Inflammatory macrophage (primary cell): ENCODE data around the gene WNT3A.

Experiments
- DNase-seq, 2 donors: peaks; one replicate each; pipeline ENCODE4 v3.0.0-alpha.2; 2020 to 2022

Gene WNT3A

DNA sequence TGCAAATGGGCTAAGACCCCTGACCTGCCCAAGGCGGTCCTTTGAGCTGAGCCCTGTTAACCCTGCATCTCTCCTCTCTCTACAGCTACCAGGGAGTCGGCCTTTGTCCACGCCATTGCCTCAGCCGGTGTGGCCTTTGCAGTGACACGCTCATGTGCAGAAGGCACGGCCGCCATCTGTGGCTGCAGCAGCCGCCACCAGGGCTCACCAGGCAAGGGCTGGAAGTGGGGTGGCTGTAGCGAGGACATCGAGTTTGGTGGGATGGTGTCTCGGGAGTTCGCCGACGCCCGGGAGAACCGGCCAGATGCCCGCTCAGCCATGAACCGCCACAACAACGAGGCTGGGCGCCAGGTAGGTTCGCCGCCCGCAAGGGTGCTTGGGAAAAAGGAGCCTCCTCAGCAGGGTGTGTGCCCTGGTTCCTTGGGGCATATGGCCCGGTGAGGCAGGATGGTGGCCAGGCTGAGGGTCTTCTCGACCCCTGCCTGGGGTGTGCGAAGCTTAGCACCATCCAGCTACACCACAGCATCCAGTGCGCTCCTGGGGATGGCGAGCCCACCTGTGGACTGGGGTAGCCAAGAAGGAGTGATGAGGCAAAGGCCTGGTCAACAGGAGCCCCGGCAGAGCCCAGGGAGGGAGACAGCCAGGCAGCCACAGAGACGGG is 43.9 kb downstream of the WNT3A start:
- DNase-seq, result no peak

DNA sequence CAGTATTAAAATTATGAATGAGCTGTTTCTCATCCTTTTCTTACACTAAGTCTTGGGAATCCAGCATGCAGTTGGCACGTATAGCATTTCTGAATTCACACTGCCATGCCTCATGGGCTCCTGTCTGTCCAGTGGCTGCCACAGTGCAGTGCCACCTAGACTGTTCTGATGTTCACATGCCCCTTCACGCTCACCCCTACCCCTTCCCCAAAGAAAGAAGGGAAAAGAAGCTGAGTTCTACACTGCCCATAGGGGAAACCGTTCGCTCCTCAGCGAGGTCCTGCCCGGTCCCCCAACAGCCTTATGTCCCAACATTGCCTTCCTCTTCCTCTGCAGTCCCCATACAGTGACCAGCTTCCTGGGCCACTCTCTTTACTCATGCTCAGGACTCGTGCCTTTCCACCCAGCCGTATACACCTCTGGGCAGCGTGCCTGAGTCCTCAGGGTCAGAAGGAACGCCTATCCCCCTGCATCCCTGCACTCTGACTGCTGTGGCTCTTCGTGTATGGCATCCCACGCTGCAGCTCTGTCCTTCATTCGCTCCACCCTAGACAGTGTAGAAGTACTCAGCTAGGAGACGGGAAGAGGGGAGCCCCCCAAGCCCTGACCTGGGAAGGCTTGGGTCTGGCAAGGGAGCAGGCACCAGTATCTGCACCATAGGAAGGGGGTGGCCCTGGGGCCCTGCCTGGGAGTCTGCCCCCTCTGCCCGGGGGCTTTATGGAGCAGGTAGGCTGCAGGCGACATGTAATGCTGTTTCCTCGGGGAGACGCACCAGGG is 51.6 kb downstream of the WNT3A start:
- no peak for DNase-seq

DNA sequence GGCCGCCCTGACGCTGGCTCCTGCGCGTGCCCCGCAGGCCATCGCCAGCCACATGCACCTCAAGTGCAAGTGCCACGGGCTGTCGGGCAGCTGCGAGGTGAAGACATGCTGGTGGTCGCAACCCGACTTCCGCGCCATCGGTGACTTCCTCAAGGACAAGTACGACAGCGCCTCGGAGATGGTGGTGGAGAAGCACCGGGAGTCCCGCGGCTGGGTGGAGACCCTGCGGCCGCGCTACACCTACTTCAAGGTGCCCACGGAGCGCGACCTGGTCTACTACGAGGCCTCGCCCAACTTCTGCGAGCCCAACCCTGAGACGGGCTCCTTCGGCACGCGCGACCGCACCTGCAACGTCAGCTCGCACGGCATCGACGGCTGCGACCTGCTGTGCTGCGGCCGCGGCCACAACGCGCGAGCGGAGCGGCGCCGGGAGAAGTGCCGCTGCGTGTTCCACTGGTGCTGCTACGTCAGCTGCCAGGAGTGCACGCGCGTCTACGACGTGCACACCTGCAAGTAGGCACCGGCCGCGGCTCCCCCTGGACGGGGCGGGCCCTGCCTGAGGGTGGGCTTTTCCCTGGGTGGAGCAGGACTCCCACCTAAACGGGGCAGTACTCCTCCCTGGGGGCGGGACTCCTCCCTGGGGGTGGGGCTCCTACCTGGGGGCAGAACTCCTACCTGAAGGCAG is 52.3 kb downstream of the WNT3A start:
- DNase-seq, result no peak

DNA sequence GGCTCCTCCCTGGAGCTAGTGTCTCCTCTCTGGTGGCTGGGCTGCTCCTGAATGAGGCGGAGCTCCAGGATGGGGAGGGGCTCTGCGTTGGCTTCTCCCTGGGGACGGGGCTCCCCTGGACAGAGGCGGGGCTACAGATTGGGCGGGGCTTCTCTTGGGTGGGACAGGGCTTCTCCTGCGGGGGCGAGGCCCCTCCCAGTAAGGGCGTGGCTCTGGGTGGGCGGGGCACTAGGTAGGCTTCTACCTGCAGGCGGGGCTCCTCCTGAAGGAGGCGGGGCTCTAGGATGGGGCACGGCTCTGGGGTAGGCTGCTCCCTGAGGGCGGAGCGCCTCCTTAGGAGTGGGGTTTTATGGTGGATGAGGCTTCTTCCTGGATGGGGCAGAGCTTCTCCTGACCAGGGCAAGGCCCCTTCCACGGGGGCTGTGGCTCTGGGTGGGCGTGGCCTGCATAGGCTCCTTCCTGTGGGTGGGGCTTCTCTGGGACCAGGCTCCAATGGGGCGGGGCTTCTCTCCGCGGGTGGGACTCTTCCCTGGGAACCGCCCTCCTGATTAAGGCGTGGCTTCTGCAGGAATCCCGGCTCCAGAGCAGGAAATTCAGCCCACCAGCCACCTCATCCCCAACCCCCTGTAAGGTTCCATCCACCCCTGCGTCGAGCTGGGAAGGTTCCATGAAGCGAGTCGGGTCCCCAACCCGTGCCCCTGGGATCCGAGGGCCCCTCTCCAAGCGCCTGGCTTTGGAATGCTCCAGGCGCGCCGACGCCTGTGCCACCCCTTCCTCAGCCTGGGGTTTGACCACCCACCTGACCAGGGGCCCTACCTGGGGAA is 53.0 kb downstream of the WNT3A start:
- DNase-seq, result peak; percentile 11 to 18

DNA sequence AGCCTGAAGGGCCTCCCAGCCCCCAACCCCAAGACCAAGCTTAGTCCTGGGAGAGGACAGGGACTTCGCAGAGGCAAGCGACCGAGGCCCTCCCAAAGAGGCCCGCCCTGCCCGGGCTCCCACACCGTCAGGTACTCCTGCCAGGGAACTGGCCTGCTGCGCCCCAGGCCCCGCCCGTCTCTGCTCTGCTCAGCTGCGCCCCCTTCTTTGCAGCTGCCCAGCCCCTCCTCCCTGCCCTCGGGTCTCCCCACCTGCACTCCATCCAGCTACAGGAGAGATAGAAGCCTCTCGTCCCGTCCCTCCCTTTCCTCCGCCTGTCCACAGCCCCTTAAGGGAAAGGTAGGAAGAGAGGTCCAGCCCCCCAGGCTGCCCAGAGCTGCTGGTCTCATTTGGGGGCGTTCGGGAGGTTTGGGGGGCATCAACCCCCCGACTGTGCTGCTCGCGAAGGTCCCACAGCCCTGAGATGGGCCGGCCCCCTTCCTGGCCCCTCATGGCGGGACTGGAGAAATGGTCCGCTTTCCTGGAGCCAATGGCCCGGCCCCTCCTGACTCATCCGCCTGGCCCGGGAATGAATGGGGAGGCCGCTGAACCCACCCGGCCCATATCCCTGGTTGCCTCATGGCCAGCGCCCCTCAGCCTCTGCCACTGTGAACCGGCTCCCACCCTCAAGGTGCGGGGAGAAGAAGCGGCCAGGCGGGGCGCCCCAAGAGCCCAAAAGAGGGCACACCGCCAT is 53.8 kb downstream of the WNT3A start:
- DNase-seq, result no peak

DNA sequence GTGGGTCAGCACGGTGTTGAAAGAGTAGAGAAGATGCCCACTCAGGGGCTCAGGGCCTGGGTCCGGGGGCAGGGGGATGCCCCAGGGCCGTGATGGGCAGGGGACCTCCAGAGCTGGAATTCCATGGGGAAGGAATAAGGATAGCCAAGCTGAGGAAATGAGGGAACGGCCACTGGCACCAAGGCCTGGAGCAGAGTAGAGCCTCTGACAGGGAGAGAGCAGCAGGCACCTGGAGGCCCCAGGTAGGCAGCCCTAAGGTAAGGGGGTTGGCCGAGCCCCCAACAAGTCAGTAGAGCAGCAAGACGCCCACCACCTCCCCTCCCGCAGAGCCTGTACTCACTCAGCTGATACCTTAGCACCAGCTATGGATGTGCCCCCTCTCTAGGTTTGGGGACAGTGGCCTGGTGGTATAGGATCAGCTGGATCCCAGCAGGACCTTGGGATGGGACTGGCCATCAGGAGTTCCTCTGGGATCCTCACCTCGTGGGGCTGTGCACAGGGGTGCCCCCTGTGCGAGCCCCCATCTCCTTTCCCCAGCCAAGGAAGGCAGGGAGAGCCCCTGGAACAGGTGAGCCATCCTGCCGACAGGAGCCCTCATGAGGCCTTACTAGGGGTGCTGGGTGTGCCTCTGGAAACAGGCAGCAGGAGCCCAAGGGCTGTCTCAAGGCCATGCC is 54.8 kb downstream of the WNT3A start:
- DNase-seq, result no peak

DNA sequence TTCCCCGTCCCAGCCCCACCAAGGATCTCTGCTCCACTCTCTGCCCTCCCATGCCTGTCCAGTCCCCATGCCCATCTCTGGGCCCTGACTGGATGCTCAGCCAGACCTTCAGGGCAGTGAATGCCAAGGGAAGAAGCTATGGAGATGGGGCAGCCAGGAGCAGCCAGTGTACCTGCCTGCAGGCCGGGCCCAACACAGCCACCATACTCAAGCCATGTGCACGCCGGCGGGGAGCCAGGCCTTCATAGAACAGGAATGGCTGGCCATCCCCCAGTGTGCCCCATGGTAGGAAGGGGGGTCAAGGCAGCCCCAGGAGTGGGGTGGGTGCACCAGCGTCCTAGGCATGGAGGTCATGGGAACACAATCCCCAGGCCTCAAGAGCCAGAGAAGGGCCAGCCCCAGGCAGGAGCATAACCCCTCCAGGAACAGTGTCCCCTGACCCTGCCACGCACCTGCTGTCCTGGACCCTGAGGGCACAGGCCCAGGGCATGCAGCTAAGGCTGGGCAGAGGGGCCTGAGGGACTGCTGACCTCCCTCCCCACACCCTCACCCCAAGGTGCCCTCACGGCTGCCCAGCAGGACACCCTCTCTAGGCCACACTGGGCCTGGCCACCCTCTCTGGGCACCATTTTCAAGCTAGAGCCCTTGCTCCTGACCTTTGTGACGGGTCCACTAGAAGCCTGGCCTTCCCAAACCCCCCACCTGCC is 55.4 kb downstream of the WNT3A start:
- DNase-seq, result no peak

DNA sequence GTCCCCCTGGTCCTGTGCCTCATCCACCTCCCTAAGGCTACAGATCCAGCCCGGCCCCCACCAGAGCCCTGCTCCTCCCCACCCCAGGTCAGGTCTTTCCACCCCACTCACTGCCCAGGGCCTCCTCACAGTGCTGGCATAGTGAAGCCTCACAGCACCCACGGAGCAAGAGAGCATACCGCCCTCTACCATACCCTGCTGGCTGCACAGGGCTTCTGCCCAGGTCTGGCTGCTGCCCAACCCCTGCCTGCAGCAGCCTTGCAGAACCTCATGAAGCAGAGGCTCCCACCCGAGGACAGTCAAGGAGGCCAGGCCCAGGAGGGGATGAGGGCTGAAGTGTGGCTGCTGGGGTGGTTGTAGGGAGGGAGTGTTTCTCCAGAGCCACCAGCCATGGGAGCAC is 56.0 kb downstream of the WNT3A start:
- DNase-seq, result no peak

DNA sequence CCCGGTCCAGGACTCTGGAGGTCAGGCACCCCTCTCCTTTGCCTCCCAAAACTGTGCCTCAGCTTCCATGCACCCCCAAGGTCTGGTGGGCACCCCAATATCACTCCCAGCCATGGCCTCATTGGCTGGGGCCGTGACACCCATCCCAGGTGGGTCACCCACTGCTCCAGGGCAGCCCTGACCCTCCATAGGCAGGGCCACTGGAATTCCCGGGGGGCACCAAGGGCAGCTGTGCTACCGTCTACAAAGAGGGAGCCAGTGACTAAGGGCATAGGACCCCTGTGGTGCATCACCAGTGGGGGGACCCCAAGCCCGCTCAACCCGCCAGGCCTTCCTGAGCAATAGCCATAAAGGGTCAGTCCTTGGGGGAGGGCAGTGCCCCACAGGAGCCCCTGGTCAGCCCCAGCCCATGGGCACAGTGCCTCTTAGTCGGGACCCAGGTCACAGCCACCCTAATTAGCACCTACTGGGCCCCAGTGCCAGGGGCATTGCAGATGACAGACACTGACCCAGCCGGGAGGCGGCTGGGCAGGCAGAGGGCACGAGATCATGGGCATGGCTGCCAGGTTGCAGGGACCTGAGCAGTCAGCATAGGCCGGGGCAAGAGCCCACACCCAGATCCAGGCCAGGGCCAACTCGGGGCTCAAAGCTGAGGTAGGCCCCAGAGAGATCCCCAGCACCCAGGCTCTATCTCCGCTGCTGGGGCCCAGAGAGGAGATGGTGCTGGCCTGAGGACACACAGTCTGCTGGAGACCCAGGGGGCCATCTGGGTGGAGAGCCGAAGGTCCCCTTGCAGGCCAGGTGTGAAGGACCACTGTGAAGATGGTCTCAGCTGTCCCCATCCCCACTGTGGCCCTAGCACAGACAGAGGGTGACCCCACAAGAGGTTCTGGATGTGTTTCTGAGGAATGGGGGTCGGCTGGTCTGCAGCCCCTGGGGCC is 56.7 kb downstream of the WNT3A start:
- DNase-seq, result no peak

DNA sequence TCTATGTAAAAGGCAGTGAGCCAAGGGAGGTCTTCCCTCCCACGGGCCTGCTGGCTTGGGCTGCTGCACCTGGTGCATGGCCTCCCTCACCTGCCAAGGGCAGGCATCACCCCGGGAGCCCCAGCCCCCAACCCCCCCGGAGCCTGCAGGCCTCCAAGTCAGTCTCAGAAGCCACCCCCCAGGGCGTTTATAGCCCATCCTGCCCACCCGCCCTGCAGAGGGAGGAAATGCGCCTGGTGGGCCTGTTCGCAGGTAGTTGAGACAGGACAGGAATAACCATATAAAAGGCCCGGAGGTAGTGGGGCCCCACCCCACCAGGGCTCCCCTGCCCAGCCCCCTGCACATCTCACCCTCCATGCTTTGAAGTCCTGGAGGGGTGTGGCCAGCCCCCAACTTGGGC is 57.5 kb downstream of the WNT3A start:
- no peak for DNase-seq

DNA sequence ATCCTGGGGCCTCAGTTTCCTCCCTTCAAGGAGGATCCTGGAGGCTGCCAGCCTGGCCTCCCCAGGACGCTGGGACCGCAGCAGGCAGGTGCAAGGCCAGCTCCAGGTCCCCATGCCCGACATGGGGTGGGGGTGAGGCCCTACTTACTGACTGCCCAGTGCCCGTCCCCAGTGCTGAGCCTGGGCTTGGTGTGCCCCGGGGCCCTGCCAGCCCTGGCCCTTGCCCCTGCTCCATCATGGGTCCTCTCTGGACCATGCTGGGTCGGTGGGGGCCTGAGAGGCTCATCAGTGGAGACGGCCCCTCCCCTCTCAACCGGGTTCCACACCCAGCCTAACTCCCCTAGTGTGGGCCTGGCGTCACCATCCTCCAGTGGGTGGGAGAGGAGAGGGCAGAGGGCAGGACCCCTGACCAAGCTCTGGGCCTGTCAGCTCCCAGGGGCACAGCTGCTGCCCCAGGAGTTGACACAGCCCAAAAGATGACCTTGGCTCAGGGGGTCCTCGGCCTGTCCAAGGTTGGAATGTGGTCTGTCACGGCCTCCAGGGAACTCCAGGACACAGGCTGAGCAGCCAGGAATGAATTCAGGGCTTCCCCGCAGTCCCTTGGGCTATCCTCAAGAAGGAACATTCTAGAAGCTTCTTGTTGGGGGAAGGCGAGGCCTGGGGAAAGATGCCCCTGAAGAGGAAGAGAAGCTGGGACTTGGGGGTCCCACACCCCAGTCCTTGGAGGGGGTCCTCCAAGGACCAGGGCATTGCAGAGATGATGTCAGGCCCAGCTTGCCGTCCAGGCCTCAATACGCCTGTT is 58.1 kb downstream of the WNT3A start:
- no peak for DNase-seq

DNA sequence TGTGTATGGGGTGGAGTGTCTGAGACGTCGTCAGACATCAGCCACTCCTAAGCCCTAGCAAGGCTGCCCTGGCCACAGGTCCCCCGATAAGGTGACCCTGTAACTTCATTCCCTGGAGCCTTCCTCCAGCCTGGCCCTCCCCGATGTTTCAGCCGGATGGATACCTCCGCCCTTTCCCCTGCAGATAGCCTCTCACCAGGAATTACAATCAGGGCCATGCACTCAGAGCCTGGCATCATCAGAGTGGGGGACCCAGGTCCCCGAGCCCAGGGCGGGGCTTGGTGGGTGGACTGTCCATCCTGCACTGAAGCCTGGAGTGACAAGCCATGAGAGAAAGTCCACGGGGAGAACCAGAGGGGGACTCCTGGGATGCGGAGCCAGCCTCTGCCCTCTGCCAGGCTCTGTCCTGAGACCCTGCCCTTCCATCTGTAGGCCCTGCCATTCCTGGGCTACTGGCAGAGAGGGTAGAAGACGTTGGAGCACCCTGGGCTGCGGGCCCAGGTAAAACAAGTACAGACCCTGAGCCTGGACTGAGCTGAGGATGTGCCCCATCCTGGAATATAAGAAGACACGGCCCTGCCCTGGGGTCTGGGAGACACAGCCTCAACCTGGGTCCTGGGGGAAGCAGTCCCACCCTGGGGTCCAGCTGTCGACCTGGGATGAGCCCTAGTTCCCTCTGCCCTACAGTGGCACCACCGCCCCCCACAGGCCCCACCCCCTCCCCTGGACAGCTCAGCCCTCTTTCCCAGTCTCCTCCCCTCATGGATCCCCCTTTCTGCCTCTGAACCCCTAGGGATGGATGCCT is 58.9 kb downstream of the WNT3A start:
- DNase-seq, result no peak

DNA sequence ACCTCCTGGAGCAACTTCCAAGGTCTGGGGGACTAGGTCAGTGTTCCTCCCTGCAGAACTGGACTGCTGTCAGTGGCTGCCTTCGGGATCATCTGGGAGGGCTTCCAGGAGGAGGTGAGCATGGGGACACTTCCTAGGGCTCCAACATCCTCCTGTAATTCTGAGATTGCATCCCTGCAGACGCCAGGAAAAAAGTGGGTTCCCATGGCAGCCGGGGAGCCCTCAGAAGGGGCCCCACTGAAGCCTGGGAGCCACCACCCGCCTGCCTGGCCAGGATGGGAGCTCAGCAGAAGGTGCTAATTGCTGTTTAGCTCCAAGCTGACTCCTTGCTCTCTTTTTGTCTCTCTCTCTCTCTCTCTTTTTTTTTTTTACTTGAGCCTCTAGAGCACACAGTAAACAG is 59.6 kb downstream of the WNT3A start:
- no peak for DNase-seq

DNA sequence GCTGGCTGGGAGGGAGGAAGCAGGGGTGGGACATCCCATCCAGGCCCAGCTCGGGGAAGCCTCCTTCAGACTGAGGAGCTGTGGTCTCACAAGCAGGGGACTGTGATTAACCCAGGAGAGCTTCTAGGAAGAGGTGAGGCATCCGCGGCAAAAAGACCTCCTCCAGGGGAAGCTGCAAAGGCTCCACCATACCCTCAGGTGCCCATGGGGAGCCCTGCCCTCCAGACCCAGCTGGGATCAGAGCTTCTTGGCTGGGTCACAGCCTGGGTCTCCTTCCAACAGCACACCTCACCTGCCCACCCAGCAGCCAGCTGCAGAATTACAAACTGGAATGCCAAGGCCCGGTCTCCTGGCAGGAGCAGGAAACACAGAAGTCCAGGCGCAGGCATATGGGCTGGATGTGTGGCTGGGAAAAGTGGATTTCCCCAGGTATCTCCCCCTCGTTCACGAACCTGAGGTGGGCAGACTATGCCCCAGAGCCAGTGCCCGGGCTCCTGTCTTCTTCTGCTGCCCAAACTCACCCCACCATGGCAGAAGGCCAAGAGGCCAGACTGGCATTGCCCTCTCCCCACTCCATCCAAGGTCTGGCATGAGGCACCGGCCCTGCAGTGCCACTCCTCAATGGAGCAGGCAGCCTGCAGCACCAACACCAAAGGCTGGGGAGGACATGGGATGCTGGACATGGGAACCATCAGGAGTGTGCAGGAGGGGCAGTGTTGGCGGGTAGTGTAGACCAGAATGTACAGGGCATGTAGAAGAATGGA is 60.3 kb downstream of the WNT3A start:
- no peak for DNase-seq

DNA sequence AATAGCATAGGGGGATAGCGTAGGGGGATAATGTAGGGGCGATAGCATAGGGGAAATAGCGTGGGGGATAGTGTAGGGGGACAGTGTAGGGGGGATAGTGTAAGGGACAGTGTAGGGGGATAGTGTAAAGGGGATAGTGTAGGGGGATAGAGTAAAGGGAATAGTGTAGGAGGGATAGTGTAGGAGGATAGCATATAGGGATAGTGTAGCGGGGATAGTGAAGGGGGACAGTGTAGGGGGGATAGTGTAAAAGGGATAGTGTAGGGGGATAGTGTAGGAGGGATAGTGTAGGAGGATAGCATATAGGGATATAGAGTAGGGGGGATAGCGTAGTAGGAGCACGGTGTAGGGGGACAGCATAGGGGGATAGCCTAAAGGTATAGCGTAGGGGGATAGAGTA is 61.6 kb downstream of the WNT3A start:
- DNase-seq, result no peak

DNA sequence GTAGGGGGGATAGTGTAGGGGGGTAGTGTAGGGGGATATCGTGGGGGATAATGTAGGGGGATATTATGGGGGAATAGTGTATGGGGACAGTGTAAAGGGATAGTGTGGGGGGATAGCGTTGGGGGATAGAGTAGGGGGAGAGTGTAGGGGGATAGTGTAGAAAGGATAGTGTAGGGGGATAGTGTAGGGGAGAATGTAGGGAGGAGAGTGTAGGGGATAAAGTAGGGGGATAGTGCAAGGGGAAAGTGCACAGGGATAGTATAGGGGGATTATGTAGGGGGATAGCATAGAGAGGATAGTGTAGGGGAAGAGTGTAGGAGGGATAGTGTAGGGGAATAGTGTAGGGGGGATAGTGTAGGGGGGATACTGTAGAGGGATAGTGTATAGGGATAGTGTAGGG is 63.4 kb downstream of the WNT3A start:
- no peak for DNase-seq

DNA sequence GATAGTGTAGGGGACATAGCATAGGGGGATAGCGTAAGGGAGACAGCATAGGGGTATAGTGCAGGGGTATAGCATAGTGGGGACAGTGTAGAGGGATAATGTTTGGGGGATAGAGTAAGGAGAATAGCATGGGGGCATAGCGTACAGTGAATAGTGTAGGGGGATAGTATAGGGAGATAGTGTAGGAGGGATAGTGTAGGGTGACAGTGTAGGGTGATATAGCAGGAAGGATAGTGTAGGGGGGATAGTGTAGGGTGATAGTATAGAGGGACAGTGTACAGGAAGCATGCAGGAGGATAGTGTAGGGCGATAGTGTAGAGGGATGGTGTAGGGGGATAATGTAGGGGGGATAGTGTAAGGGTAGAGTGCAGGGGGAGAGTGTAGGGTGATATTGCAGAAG is 64.1 kb downstream of the WNT3A start:
- DNase-seq, result no peak
